ENCODE measurements around the gene SPIRE1.
A peak's percentile ranks its signal among the peaks of the same experiment; 100 is the strongest.
"Not testable (repeated sequence)": the region's sequence is repeated elsewhere in the genome, so short reads cannot be mapped to it uniquely, and the experiment has no call there.

Gene SPIRE1

DNA sequence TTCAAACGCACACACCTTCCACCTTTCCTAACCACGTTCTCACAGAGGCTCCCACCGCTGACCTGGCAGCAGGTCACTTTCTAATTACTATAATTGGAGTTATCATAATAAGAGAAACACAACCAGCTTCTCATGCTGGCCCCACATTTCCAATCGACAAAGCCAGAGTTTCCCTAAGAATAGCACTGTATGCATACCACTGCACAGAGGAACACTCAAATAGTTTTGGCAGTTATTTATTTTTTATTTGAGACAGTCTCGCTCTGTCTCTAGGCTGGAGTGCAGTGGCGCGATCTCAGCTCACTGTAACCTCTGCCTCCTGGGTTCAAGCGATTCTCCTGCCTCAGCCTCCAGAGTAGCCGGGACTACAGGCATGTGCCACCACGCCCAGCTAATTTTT lies 176.0 kb downstream of the SPIRE1 start:
- DNase-seq, result not testable (repeated sequence)

DNA sequence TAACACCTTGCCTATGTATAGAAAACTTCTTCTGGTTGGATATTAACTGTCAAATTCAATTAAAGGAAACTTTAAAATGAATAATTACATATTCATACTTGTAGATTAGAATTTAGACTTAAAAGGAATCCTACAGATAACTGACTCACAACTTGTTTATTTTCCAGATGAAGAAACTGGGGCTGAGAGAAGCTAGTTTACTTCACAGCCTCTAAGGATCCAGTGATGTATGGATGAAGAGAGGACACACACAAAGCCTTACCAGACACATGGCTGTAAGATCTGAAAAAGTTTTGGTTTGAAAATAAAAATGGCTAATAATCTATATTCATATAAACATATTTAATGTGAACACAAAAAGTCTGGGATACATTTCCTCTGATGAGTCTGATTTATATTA lies 177.9 kb downstream of the SPIRE1 start:
- no peak for DNase-seq

- DNase-seq, result no peak
These were observed 178.4 kb downstream of the SPIRE1 start for GRCh38 chr18:12479536-12479935.

DNA sequence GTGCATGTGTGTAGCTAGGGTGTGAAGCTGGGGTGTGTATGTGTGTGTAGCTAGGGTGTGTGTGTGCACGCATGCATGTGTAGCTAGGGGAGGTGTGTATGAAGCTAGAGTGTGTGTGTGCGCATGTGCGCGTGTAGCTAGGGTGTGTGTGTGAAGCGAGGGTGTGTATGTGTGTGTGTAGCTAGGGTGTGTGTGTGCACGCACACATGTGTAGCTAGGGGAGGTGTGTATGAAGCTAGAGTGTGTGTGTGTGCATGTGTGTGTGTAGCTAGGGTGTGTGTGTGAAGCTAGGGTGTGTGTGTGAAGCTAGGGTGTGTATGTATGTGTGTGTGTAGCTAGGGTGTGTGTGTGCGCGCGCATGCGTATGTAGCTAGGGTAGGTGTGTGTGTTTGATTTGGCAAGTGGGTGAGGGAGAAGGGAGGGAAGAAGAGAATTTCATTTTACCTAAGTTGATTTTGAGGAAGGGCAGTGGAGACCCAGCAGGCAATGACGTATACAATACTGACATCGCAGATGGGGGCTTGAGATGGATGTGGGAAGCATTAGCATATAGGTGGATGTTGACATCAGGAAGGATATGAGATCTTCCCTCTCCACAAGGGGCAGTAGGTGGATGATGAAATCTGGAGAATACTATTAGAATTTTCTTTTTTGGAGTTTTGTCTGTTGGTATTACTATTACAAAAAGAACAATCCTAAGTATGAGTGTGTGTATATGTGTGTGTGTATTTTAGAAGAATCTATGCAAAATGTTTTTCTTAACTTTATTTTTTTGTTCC lies 179.4 kb downstream of the SPIRE1 start:
- no peak for DNase-seq

GRCh38 chr18:12477606-12478005 lies 180.3 kb downstream of the SPIRE1 start:
- no peak for DNase-seq

DNA sequence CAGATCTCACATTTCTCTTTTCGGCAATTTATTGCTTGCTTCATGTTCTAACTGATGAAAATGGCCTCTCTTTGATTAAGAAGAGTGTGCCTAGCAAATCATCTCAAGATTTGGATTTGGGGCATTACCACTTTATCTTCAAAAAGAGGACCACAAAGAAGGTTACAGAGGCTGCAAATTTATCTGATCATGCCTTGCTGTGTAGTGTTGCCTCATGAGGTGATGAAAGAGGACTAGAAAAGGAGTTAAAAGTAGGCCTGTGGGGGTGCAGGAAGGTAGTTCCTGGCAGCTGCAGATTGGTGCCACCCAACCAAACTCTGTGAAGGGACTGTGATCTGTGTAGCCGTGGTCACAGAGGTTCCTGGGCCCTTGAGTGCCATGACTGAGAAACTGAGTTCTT lies 181.0 kb downstream of the SPIRE1 start:
- DNase-seq, result no peak

- DNase-seq, result no peak
These were observed 183.0 kb downstream of the SPIRE1 start for GRCh38 chr18:12474876-12475275.

DNA sequence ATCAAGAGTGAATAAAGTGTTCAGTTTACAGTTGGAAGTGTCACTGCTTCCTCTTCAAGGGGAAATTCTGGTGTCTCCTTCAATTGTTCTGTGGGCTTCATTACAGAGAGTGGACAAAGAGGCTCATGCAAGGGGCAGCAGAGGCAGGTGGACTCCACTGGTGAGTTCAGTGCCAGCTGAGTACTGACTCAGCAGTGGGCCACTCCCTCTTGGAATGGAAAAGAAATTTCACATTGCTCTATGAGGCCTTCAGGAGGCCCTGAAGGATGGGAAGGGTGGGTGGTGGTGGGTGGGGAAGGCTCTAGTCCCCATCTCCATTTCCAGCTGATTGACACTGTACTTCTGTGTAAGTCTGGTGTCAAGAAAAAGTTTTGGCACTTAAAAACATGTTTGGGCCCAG lies 183.8 kb downstream of the SPIRE1 start:
- no peak for DNase-seq

DNA sequence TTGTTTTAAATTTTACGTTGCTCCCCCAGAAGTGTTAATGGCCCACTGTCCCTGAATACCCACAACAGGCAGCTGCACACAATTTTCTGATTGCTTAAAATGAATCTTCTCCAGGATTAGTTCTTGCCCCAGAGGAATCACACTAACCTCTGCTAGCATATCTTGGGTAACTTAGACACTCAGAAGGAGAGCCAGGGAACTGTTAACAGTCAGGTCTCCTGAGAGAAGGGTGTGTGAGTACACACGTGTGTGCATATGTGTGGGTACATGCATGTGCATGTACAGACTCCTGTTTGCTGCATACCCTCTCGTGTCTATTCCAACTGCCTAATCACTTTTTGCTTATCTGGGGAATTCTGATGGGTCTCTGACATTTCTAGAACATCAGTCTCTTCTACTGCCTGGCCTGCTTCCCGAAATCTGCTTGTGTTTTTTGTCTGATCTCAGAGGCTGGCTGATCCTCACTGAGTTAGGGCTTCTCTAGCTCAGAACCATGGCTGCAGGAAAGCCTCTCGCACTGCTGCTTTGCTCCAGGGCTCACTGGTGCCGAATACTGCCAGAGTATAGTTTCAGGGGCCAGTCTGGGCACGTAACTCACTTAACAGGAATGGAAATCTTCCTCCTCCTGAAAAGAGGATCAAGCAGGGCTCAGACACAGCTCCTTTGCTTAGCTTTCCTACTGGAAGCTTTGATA lies 187.4 kb downstream of the SPIRE1 start:
- peak; percentile 71 for DNase-seq

GRCh38 chr18:12468445-12468844 lies 189.5 kb downstream of the SPIRE1 start:
- DNase-seq, result no peak

- no peak for DNase-seq
These were observed 193.2 kb downstream of the SPIRE1 start for GRCh38 chr18:12464731-12465130.

DNA sequence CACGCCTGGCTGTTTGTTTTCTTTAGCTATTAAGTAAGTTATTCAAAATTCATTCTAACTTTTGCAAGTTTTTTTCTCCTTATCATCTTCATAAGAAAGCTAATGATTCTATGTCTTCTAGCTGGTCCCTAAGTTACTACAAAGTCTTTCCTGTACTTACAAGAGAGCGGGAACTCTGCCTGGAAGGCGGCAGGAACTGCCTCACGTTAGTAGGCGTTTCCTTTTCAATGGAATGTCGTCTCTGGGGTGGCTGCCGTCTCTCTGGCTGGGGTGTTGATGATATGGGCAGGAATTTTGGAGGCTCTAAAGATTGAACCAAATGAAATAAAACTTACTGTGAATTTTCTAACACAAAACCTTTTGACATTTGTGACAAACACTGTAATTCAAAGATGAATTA lies 194.7 kb downstream of the SPIRE1 start:
- DNase-seq, result no peak

DNA sequence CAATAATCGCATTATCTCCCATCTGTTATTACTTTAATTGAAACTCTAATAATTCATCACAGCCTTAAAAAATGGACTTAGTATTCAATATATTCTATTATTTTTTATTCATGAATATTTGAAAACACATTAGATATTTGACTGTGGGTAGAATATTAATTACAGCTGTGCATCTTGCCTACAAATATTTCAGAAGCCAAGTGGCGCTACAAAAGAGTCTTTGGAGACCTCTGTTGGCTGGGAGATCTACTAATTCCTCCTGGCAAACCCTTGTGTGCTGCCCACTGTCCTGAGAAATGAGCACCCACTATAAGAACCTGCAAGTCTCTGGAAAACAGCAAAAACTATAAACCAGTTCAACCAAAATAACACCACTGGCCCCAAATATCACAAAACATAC lies 195.7 kb downstream of the SPIRE1 start:
- no peak for DNase-seq

GRCh38 chr18:12461326-12461725 lies 196.6 kb downstream of the SPIRE1 start:
- DNase-seq, result no peak

DNA sequence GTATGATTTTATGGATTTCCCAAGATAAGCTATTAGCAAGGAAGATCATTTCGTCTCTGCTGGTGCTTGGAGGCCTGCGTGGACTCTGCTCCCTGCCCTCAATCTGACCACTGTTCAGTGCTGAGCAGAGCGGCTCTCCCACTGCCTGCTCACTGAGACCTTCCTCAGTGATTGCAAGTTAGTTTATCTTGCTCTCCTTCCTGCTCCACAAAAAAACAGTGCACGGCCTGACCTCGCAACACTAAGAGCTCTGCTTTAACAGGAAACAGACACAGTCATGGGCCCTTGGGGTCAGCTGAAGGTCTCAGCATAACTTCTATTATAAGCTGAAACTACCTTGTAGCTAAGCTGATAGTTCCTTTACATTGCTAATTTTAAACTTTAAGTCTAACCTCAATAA lies 197.0 kb downstream of the SPIRE1 start:
- no peak for DNase-seq

- DNase-seq, result no peak
These were observed 199.1 kb downstream of the SPIRE1 start for GRCh38 chr18:12458771-12459170.

- peak; percentile 98 for DNase-seq
These were observed 201.5 kb downstream of the SPIRE1 start for GRCh38 chr18:12456441-12456840.

DNA sequence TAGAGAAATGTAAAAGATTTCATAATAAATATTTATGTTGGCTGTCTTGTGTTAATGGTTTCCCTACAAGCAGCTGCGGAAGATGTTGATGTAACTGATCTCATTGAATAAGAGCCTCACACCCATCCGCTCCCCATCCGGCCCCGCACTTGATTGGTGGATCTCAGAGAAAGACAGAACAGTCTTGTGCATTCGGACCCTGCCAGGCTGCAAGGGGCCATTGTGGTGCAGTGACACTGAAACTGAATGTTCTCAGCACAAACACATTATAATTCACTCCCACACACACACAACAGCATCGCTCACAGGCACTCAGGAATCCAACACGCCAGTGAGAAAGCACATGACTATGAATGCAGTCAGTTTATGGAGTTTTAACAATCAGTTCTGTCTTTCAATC lies 202.4 kb downstream of the SPIRE1 start:
- DNase-seq, result peak; percentile 81

- DNase-seq, result no peak
These were observed 205.1 kb downstream of the SPIRE1 start for GRCh38 chr18:12452784-12453183.

DNA sequence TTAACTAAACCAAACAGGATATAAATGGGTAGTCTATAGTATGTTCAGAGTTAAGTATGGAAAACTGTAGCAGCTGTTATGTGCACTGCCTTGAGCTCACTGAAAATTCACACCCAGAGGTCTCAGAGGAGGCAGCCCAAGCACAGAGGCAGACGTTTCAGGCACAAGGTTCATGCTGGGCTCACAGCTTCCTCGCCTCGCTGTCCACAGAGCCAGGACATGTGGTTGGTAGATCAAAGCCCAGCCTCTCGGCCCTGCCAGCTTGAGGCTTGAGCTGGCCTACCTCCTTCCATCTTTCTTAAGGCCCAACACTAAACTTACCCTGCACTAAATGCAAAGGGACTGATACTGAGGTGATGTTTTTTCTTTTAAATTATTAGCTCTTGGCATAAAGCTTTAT lies 206.5 kb downstream of the SPIRE1 start:
- no peak for DNase-seq

GRCh38 chr18:12449051-12449785 lies 208.7 kb downstream of the SPIRE1 start:
- DNase-seq, result no peak

DNA sequence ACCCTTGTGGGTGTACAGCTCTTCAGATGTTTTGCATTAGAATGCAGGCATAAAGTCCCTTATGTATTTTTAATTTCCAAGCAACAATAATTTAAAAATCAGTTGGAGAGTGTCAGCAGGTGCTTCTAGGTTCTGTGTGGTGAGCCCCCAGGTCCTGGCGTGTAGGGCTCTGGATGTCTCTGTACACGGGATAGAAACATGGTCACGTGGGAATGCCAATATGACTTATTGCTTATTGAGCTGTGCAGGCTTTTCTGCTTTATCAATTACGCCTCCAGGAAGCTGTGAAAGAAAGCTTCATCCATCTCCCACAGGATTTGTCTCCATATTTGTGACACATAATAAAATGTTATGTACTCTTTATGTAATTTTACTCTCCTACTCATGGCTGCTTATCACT lies 212.4 kb downstream of the SPIRE1 start:
- no peak for DNase-seq

DNA sequence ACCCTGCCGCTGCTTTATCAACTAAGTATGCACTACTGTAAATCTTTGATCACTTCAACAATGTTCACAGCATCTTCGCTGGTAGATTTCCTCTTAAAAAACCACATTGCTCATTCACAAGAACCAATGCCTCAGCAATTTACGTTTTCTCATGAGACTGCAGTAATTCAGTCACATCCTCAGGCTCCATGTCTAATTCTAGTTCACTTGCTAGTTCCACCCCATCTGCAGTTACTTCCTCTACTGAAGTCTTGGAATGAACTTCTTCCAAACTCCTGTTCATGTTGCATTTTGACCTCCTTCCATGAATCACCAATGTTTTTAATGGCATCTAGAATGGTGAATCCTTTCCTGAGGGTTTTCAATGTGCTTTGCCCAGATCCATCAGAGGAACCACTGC lies 214.4 kb downstream of the SPIRE1 start:
- DNase-seq, result no peak

GRCh38 chr18:12442946-12443345 lies 215.0 kb downstream of the SPIRE1 start:
- DNase-seq, result no peak
